KMS-11 (cell line): Measurements from ENCODE around the gene ASPM.
"Not testable (repeated sequence)": the region's sequence is repeated elsewhere in the genome, so short reads cannot be mapped to it uniquely, and the experiment has no call there.

ENCODE experiments used
- H2AFZ ChIP-seq: fragments of 200-600 bp; sonication (generic); 2 replicates; pipeline ENCODE4 v1.6.1; 2016; ENCODE audit warnings: antibody characterized with exemption, mixed run types, low read depth
- H3K27ac ChIP-seq: fragments of 200-600 bp; sonication (generic); 2 replicates; pipeline ENCODE4 v1.6.1; 2016; ENCODE audit warnings: mild to moderate bottlenecking, mixed run types
- H3K27me3 ChIP-seq: fragments of 200-600 bp; sonication (generic); 2 replicates; pipeline ENCODE4 v1.6.1; 2017; ENCODE audit warnings: mild to moderate bottlenecking, low read depth, mixed run types, moderate library complexity; ENCODE audit not compliant: insufficient read depth
- H3K36me3 ChIP-seq: fragments of 200-600 bp; sonication (generic); 2 replicates; pipeline ENCODE4 v1.6.1; 2017; ENCODE audit warnings: mild to moderate bottlenecking, mixed run types; ENCODE audit not compliant: insufficient read depth
- H3K4me1 ChIP-seq: fragments of 200-600 bp; sonication (generic); 2 replicates; pipeline ENCODE4 v1.6.1; 2016; ENCODE audit warnings: mild to moderate bottlenecking, low read depth, mixed run types; ENCODE audit not compliant: poor library complexity, severe bottlenecking
- H3K4me2 ChIP-seq: fragments of 200-600 bp; sonication (generic); 2 replicates; pipeline ENCODE4 v1.7.0; 2016; ENCODE audit warnings: mild to moderate bottlenecking, mixed run types
- H3K4me3 ChIP-seq: fragments of 200-600 bp; sonication (generic); IDR thresholded peaks from 2 replicates; pipeline ENCODE4 v1.6.1; 2017; ENCODE audit warnings: low read depth, low read length, mixed read lengths; ENCODE audit not compliant: insufficient read depth
- H3K79me2 ChIP-seq: fragments of 200-600 bp; sonication (generic); 2 replicates; pipeline ENCODE4 v1.6.1; 2016; ENCODE audit warnings: low read depth, mixed run types; ENCODE audit not compliant: insufficient read depth
- H3K9ac ChIP-seq: fragments of 200-600 bp; sonication (generic); 2 replicates; pipeline ENCODE4 v1.6.1; 2016; ENCODE audit warnings: mild to moderate bottlenecking, mixed run types
- H4K20me1 ChIP-seq: fragments of 200-600 bp; sonication (generic); 2 replicates; pipeline ENCODE4 v1.6.1; 2016; ENCODE audit warnings: mild to moderate bottlenecking, mixed run types; ENCODE audit not compliant: insufficient read depth
- TF ChIP-seq, protein P1 (sequence below): fragments of 200-600 bp; sonication (generic); conservative IDR thresholded peaks from 2 replicates; pipeline ENCODE4 v1.6.1; 2017; ENCODE audit warnings: low read depth, mild to moderate bottlenecking, antibody characterized with exemption, low read length, moderate library complexity, mixed read lengths

ASPM gene

DNA sequence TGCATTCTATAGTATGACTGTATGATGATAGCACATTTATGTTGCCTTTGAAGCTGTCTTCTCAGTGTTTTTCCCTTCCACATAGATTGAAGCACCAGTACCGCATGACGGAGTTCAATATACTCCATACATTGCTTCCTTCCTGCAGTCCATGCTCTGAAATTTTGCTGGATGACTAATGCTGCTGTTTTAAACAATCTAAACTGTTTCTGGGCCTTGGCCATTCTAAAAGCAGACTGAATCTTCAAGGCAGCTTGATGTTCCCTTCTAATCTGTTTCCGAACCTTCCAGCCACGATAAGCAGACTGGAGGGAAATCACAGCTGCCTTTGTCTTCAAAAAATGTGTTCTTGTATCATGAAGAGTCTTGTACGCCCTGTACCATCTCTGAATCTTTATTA, 43.2 kb downstream of the ASPM start:
- H3K9ac ChIP-seq: no peak overlapping the region
- H4K20me1 ChIP-seq: no peaks in the 10 kb centered on the region
- H3K36me3 ChIP-seq: peaks cover 6% of the 10 kb centered on the region
- no peak overlapping the region for H2AFZ ChIP-seq
- no peak overlapping the region for H3K27ac ChIP-seq
- TF ChIP-seq, protein P1, sequence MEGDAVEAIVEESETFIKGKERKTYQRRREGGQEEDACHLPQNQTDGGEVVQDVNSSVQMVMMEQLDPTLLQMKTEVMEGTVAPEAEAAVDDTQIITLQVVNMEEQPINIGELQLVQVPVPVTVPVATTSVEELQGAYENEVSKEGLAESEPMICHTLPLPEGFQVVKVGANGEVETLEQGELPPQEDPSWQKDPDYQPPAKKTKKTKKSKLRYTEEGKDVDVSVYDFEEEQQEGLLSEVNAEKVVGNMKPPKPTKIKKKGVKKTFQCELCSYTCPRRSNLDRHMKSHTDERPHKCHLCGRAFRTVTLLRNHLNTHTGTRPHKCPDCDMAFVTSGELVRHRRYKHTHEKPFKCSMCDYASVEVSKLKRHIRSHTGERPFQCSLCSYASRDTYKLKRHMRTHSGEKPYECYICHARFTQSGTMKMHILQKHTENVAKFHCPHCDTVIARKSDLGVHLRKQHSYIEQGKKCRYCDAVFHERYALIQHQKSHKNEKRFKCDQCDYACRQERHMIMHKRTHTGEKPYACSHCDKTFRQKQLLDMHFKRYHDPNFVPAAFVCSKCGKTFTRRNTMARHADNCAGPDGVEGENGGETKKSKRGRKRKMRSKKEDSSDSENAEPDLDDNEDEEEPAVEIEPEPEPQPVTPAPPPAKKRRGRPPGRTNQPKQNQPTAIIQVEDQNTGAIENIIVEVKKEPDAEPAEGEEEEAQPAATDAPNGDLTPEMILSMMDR: no peak
- no peaks in the 10 kb centered on the region for H3K79me2 ChIP-seq
- no peaks in the 10 kb centered on the region for H3K27me3 ChIP-seq
- H3K4me2 ChIP-seq: no peak overlapping the region
- no peak overlapping the region for H3K4me3 ChIP-seq
- no peaks in the 10 kb centered on the region for H3K4me1 ChIP-seq

DNA sequence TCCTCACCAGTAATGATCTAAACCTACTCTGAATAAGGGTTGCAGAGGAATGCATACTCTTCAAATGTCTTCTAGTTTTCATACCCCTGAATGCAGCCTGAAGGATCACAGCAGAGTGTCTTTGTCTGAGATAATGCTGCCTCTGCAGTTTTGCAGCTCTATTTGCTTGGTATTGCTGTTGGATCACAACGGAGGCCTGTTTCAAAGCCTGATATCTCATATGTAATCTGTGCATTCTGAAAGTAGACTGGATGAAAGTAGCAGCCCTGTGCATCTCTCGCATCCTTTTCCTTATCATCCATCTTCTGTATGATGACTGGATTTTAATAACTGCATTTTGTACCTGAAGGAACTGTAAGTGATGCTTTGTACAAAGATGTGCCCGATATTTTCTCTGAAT, 44.5 kb downstream of the ASPM start:
- H3K36me3 ChIP-seq: peaks cover 6% of the 10 kb centered on the region

DNA sequence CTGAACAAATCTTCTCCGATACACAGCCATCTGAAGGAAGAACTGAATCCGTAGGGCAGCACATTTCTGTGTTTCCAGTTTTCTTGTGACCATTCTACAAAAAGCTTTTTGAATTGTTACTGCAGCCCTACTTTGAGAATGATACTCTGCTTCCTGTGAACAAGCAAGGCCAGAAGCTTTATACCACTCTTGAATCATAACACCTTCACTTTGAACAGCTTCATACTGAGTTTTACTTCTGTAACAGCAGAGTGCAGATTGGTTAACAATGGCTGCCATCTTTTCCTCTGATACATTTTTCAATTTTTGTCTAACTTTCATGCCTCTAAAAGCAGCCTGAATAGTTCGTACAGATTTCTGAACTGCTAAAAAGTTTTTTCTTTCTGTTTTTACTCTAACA, 45.8 kb downstream of the ASPM start:
- no peak overlapping the region for H3K4me2 ChIP-seq
- no peaks in the 10 kb centered on the region for H3K79me2 ChIP-seq
- H3K27ac ChIP-seq: no peak overlapping the region
- no peaks in the 10 kb centered on the region for H3K27me3 ChIP-seq
- H3K36me3 ChIP-seq: 0 out of 2 replicates have a peak, but pooled peaks cover 4% of the 10 kb centered on the region
- TF ChIP-seq, protein P1: no peak
- no peak overlapping the region for H3K4me3 ChIP-seq
- H3K9ac ChIP-seq: no peak overlapping the region
- H2AFZ ChIP-seq: no peak overlapping the region
- no peaks in the 10 kb centered on the region for H3K4me1 ChIP-seq
- H4K20me1 ChIP-seq: no peaks in the 10 kb centered on the region

More for the DNA sequence above, 44.5 kb downstream of the ASPM start:
- Histone ChIP-seq H2AFZ (no peak overlapping the region), H3K4me2 (no peak overlapping the region), H3K4me1 (no peaks in the 10 kb centered on the region), H3K79me2 (no peaks in the 10 kb centered on the region), H4K20me1 (no peaks in the 10 kb centered on the region), H3K4me3 (no peak overlapping the region), H3K27me3 (no peaks in the 10 kb centered on the region), H3K9ac (no peak overlapping the region), H3K27ac (no peak overlapping the region)
- TF ChIP-seq, protein P1: no peak

DNA sequence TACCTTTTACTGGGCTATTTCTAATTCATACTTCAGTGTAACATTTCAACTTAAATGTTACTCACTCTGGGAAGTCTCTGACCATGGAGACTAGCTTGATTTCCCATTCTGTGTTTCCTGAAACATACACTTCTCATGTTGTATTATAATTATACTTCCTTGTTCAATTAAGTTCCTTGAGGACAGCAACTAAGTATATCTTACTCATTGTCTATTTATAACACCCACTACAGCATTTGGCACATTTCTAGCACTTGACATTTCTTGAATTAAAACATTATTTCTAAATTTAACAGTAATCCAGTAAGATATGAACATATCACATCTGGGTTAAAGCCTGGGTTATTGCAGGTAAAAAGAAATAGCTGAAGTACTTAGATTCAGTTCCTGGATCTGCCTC, 47.0 kb downstream of the ASPM start:
- Histone ChIP-seq H3K4me2 (no peak overlapping the region), H3K27ac (no peak overlapping the region), H3K79me2 (no peaks in the 10 kb centered on the region), H3K4me3 (no peak overlapping the region), H3K27me3 (no peaks in the 10 kb centered on the region), H3K9ac (no peak overlapping the region), H3K4me1 (no peaks in the 10 kb centered on the region), H2AFZ (no peak overlapping the region), H3K36me3 (0 out of 2 replicates have a peak, but pooled peaks cover 4% of the 10 kb centered on the region), H4K20me1 (no peaks in the 10 kb centered on the region)
- TF ChIP-seq, protein P1: no peak

- H3K9ac ChIP-seq, H3K4me1 ChIP-seq, H3K27me3 ChIP-seq, H2AFZ ChIP-seq, H3K79me2 ChIP-seq, H3K4me2 ChIP-seq, H3K36me3 ChIP-seq, H3K27ac ChIP-seq, H3K4me3 ChIP-seq, H4K20me1 ChIP-seq: not testable (repeated sequence)
Measured at GRCh38 chr1:197096971-197097370, 49.5 kb downstream of the ASPM start.
